Endothelial cell of umbilical vein (primary cell): Measurements from ENCODE around the gene SLC41A3. TPM values are rescaled to one million over a fixed set of nuclear protein-coding genes. Genes with fewer than 3 reads are reported as not detected.

Source experiments
- BruUV-seq: library from RNA; stranded (reverse); fragments of 400-500 nt; replicated peaks from 2 replicates; lab custom pipeline; 2021; lab: Mats Ljungman, UMichigan
- CTCF ChIA-PET: fragments of 300-600, 350-600 bp; sonication (Branson Sonifier 250); formaldehyde crosslinking; loops from one replicate; lab custom pipeline; 2021; ENCODE audit warnings: antibody characterized with exemption, inconsistent platforms; lab: Charles Lee
- POLR2A ChIA-PET: fragments of 300-600, 350-600 bp; sonication (Branson Sonifier 250); formaldehyde crosslinking; loops from one replicate; lab custom pipeline; 2021; ENCODE audit warnings: antibody characterized with exemption, inconsistent platforms; lab: Charles Lee
- DNase-seq: peaks from one replicate; pipeline ENCODE4 v3.0.0-alpha.2; 2011; ENCODE audit warnings: low read depth, low spot score
- FAIRE-seq: peaks from 2 replicates; lab custom pipeline; 2011; peaks lifted over from hg19 to GRCh38; lab: Jason Lieb, UNC
- H2AFZ ChIP-seq: 2 replicates; pipeline ENCODE4 v1.6.0; 2012; ENCODE audit warnings: low read depth, low read length, control low read depth, inconsistent platforms
- H3K27ac ChIP-seq: 2 replicates; pipeline ENCODE4 v1.5.1; 2011; ENCODE audit warnings: low read depth, mild to moderate bottlenecking, control low read depth, low read length, moderate library complexity; ENCODE audit not compliant: insufficient read depth
- H3K27me3 ChIP-seq, 2 experiments: 2 replicates each; pipeline versions ENCODE4 v1.6.0 to v1.6.1; 2011; ENCODE audit warnings: low read length in 2 of 2, mixed read lengths in 1 of 2; ENCODE audit not compliant: control insufficient read depth in 2 of 2, insufficient read depth in 2 of 2
- H3K36me3 ChIP-seq, 2 experiments: 2 replicates in 1 of 2; 3 replicates in 1 of 2; pipeline ENCODE4 v1.5.1; 2011; ENCODE audit warnings: low read length in 2 of 2, mild to moderate bottlenecking in 1 of 2, moderate library complexity in 1 of 2; ENCODE audit not compliant: control insufficient read depth in 2 of 2, insufficient read depth in 2 of 2; ENCODE audit errors: extremely low read depth in 1 of 2
- H3K4me1 ChIP-seq: 3 replicates; pipeline ENCODE4 v1.5.1; 2011; ENCODE audit warnings: mild to moderate bottlenecking, low read length; ENCODE audit not compliant: control insufficient read depth, insufficient read depth; ENCODE audit errors: extremely low read depth
- H3K4me2 ChIP-seq: 2 replicates; pipeline ENCODE4 v1.6.1; 2011; ENCODE audit warnings: low read length, control low read depth, mixed read lengths; ENCODE audit not compliant: insufficient read depth
- H3K4me3 ChIP-seq, 3 experiments: fragments of 200-600 bp in 1 of 3; sonication (generic), shearing (Covaris generic) in 1 of 3; replicated peaks in 1 of 3; 2 replicates each; pipeline ENCODE4 v1.5.1; 2011 to 2016; ENCODE audit warnings: control low read depth in 3 of 3, low read length in 3 of 3, mild to moderate bottlenecking in 2 of 3, inconsistent platforms in 1 of 3, low read depth in 1 of 3, moderate library complexity in 1 of 3; ENCODE audit not compliant: insufficient read depth in 1 of 3
- H3K79me2 ChIP-seq: 2 replicates; pipeline ENCODE4 v1.6.0; 2012; ENCODE audit warnings: low read length, inconsistent platforms; ENCODE audit not compliant: control insufficient read depth, insufficient read depth
- H3K9ac ChIP-seq: replicated peaks from 2 replicates; pipeline ENCODE3; 2011; ENCODE audit warnings: low read length, control low read depth; ENCODE audit not compliant: insufficient read depth; ENCODE audit errors: extremely low read depth
- H3K9me1 ChIP-seq: replicated peaks from 3 replicates; pipeline ENCODE4 v1.6.0; 2011; ENCODE audit warnings: mild to moderate bottlenecking, low read length; ENCODE audit not compliant: control insufficient read depth, insufficient read depth; ENCODE audit errors: extremely low read depth
- H3K9me3 ChIP-seq: replicated peaks from 2 replicates; pipeline ENCODE4 v1.5.1; 2012; ENCODE audit warnings: low read length, inconsistent platforms; ENCODE audit not compliant: control insufficient read depth, insufficient read depth
- H4K20me1 ChIP-seq: replicated peaks from 2 replicates; pipeline ENCODE3; 2011; ENCODE audit warnings: mild to moderate bottlenecking, low read length; ENCODE audit not compliant: control insufficient read depth, insufficient read depth; ENCODE audit errors: extremely low read depth
- CTCF ChIP-seq, 2 donors: IDR thresholded peaks; 1 replicate in 1 of 2; 2 replicates in 1 of 2; pipeline ENCODE4 v1.5.1; 2011; ENCODE audit warnings: low read length in 2 of 2, mild to moderate bottlenecking in 2 of 2, moderate library complexity in 2 of 2, control low read depth in 1 of 2, inconsistent platforms in 1 of 2, low read depth in 1 of 2; ENCODE audit not compliant: insufficient read depth in 1 of 2; ENCODE audit errors: extremely low read depth in 1 of 2
- EZH2 ChIP-seq: IDR thresholded peaks from 2 replicates; pipeline ENCODE4 v1.6.1; 2012; ENCODE audit warnings: borderline replicate concordance, low read depth, mild to moderate bottlenecking, moderate library complexity, low read length, inconsistent platforms; ENCODE audit not compliant: severe bottlenecking
- FOS ChIP-seq: IDR thresholded peaks from 2 replicates; pipeline ENCODE4 v1.6.1; 2011; ENCODE audit warnings: mild to moderate bottlenecking, low read length, moderate library complexity, borderline replicate concordance; ENCODE audit not compliant: insufficient read depth
- GATA2 ChIP-seq: IDR thresholded peaks from 2 replicates; pipeline ENCODE4 v1.7.0; 2011; ENCODE audit warnings: low read depth, mild to moderate bottlenecking, moderate library complexity, mixed read lengths, low read length; ENCODE audit not compliant: insufficient read length, insufficient read depth
- JUN ChIP-seq: IDR thresholded peaks from 2 replicates; pipeline ENCODE4 v1.6.1; 2011; ENCODE audit warnings: borderline replicate concordance, low read depth; ENCODE audit not compliant: insufficient read length, insufficient read depth
- MAX ChIP-seq: IDR thresholded peaks from 2 replicates; pipeline ENCODE4 v1.6.1; 2011; ENCODE audit not compliant: insufficient read depth, insufficient read length
- MYC ChIP-seq: IDR thresholded peaks from one replicate; pipeline ENCODE4 v1.6.1; 2011; ENCODE audit warnings: mild to moderate bottlenecking, low read depth, low read length
- POLR2A ChIP-seq: IDR thresholded peaks from 2 replicates; pipeline ENCODE4 v1.6.1; 2012; ENCODE audit warnings: low read depth, mild to moderate bottlenecking, control low read depth, low read length
- POLR2AphosphoS5 ChIP-seq: IDR thresholded peaks from 2 replicates; pipeline ENCODE4 v1.6.1; 2012; ENCODE audit warnings: low read depth, mild to moderate bottlenecking, control low read depth, low read length, moderate library complexity; ENCODE audit not compliant: insufficient read depth
- dilution Hi-C: fragments of 300-500 bp; cut with MboI; formaldehyde crosslinking; loops from one replicate; pipeline ENCODE4 v1.15.0; 2019; ENCODE audit warnings: low sequenced_read_pairs; ENCODE audit not compliant: extremely low pct_ligation_motif_present
- intact Hi-C: fragments of 100-400 bp; cut with micrococcal nuclease; formaldehyde crosslinking; loops from one replicate; pipeline ENCODE4 v1.10.0; 2022
- polyA plus RNA-seq, 4 experiments: library from polyadenylated mRNA; depleted of rRNA in 3 of 4; stranded (reverse) in 3 of 4; unstranded in 1 of 4; fragments of >200 nt; gene quantifications; 2 replicates each; pipeline versions ENCODE4 v1.2.1 to v1.2.3, GENCODE V29; 2011 to 2012; ENCODE audit warnings: missing spikeins in 1 of 4
- total RNA-seq: library from RNA; stranded (reverse); gene quantifications from 2 replicates; pipeline ENCODE4 v1.2.3, GENCODE V29; 2021

Gene SLC41A3
- total and polyA plus RNA-seq, 2 donors (not counting 3 experiments of a cell fraction or from before 2014, with no cell fraction given) = 52.5 to 118 TPM

GRCh38 chr3:126029241-126029640 is 54.7 kb downstream of the SLC41A3 start:
- TF ChIP-seq POLR2AphosphoS5 (no peak), MAX (no peak)
- dilution Hi-C loops (no loop called here), intact Hi-C loops (no loop called here)
- Histone ChIP-seq H3K9me3 (no peaks in the 10 kb centered on the region), H3K79me2 (no peaks in the 10 kb centered on the region), H3K4me1 (no peaks in the 10 kb centered on the region), H3K9me1 (no peaks in the 10 kb centered on the region), H4K20me1 (no peaks in the 10 kb centered on the region), H3K4me3 (no peak overlapping the region), H3K9ac (no peak overlapping the region), H3K4me2 (no peak overlapping the region), H3K27ac (no peak overlapping the region), H3K36me3 (peaks cover 0 to 9% of the 10 kb centered on the region in 2 experiments), H3K27me3 (no peaks in the 10 kb centered on the region), H2AFZ (no peak overlapping the region)
- POLR2A ChIA-PET = no interaction called here
- DNase-seq (no peak), FAIRE-seq (no peak)
- CTCF ChIA-PET = no interaction called here
- no TSS peak for BruUV-seq

- no peaks in the 10 kb centered on the region for H4K20me1 ChIP-seq
- H3K79me2 ChIP-seq = no peaks in the 10 kb centered on the region
- no TSS peak for BruUV-seq
- H3K4me2 ChIP-seq = no peak overlapping the region
- no peaks in the 10 kb centered on the region for H3K4me1 ChIP-seq
- ChIA-PET POLR2A (no interaction called here), CTCF (no interaction called here)
- H3K36me3 ChIP-seq = peaks cover 0 to 5% of the 10 kb centered on the region in 2 experiments
- TF ChIP-seq JUN = no peak
- no peak for TF ChIP-seq GATA2
- TF ChIP-seq FOS = no peak
- no peak for TF ChIP-seq POLR2A
- TF ChIP-seq EZH2 = no peak
- no peak for TF ChIP-seq MAX
- no peak for TF ChIP-seq CTCF (IDR thresholded peaks at IDR 0.05; ENCODE audit: extremely low read depth in 1 of 2, insufficient read depth in 1 of 2, low read depth in 1 of 2, low read length in 2 of 2)
- TF ChIP-seq POLR2AphosphoS5 = no peak
- no peak for TF ChIP-seq MYC
- DNase-seq (no peak), FAIRE-seq (no peak)
- no peaks in the 10 kb centered on the region for H3K27me3 ChIP-seq
- H2AFZ ChIP-seq = no peak overlapping the region
- H3K27ac ChIP-seq = no peak overlapping the region
- no peaks in the 10 kb centered on the region for H3K9me1 ChIP-seq
- no peaks in the 10 kb centered on the region for H3K9me3 ChIP-seq
- dilution Hi-C loops = no loop called here
- intact Hi-C loops = no loop called here
- H3K4me3 ChIP-seq = no peak overlapping the region
- H3K9ac ChIP-seq = no peak overlapping the region
Observed at GRCh38 chr3:126028096-126028495, 55.8 kb downstream of the SLC41A3 start.
